GM23248 (cell line): ENCODE data around the gene RIC8A. TPM values are rescaled to one million over a fixed set of nuclear protein-coding genes. Genes with fewer than 3 reads are reported as not detected.

Experiments used
- DNase-seq: peaks from one replicate; pipeline ENCODE4 v3.0.0-alpha.2; 2015
- H2AFZ ChIP-seq: fragments of 200-600 bp; sonication (generic); 2 replicates; pipeline ENCODE4 v1.6.1; 2016; ENCODE audit warnings: antibody characterized with exemption
- H3F3A ChIP-seq: fragments of 200-600 bp; sonication (generic); 2 replicates; pipeline ENCODE4 v1.6.1; 2016; ENCODE audit warnings: mild to moderate bottlenecking, antibody characterized with exemption, mixed run types; ENCODE audit not compliant: insufficient read depth
- H3K27ac ChIP-seq: fragments of 200-600 bp; sonication (generic); 2 replicates; pipeline ENCODE4 v1.5.1; 2016; ENCODE audit warnings: mild to moderate bottlenecking
- H3K27me3 ChIP-seq: fragments of 200-600 bp; sonication (generic); replicated peaks from 2 replicates; pipeline ENCODE4 v1.6.1; 2016; ENCODE audit warnings: mild to moderate bottlenecking; ENCODE audit not compliant: insufficient read depth
- H3K36me3 ChIP-seq: fragments of 200-600 bp; sonication (generic); 2 replicates; pipeline ENCODE4 v1.6.1; 2016; ENCODE audit warnings: low read depth, mild to moderate bottlenecking
- H3K4me1 ChIP-seq: fragments of 200-600 bp; sonication (generic); 2 replicates; pipeline ENCODE4 v1.6.1; 2016; ENCODE audit warnings: mild to moderate bottlenecking; ENCODE audit not compliant: insufficient read depth
- H3K4me2 ChIP-seq: fragments of 200-600 bp; sonication (generic); one replicate; pipeline ENCODE4 v1.6.1; 2016; ENCODE audit warnings: mild to moderate bottlenecking; ENCODE audit not compliant: unreplicated experiment
- H3K4me3 ChIP-seq: fragments of 200-600 bp; sonication (generic); 2 replicates; pipeline ENCODE4 v1.5.1; 2016; ENCODE audit warnings: mild to moderate bottlenecking
- H3K79me2 ChIP-seq: fragments of 200-600 bp; sonication (generic); 2 replicates; pipeline ENCODE4 v1.6.1; 2016; ENCODE audit warnings: mild to moderate bottlenecking; ENCODE audit not compliant: insufficient read depth
- H3K9ac ChIP-seq: fragments of 200-600 bp; sonication (generic); 2 replicates; pipeline ENCODE4 v1.6.1; 2016; ENCODE audit warnings: mild to moderate bottlenecking
- H3K9me2 ChIP-seq: fragments of 200-600 bp; sonication (generic); 2 replicates; pipeline ENCODE4 v1.6.1; 2016; ENCODE audit warnings: mixed run types, mild to moderate bottlenecking, moderate library complexity; ENCODE audit not compliant: insufficient read depth
- H3K9me3 ChIP-seq: fragments of 200-600 bp; sonication (generic); one replicate; pipeline ENCODE4 v1.6.1; 2017; ENCODE audit warnings: low read depth
- H4K20me1 ChIP-seq: fragments of 200-600 bp; sonication (generic); 2 replicates; pipeline ENCODE4 v1.6.0; 2016; ENCODE audit not compliant: insufficient read depth
- EZH2 ChIP-seq: fragments of 200-600 bp; sonication (generic); IDR thresholded peaks from 2 replicates; pipeline ENCODE4 v1.6.1; 2018; ENCODE audit warnings: antibody characterized with exemption, mild to moderate bottlenecking; ENCODE audit not compliant: insufficient read depth, poor library complexity, severe bottlenecking
- EZH2phosphoT487 ChIP-seq: fragments of 200-600 bp; sonication (generic); IDR thresholded peaks from 2 replicates; pipeline ENCODE4 v1.6.1; 2018; ENCODE audit warnings: antibody characterized with exemption, moderate library complexity, mild to moderate bottlenecking, low read depth; ENCODE audit not compliant: insufficient read depth
- WGBS, 2 experiments: methylation state at CpG; one replicate each; pipeline ENCODE4 v1.1.6; 2015 to 2017; ENCODE audit warnings: low lambda C conversion rate in 2 of 2, low coverage in 1 of 2; ENCODE audit errors: missing lambda C conversion rate in 2 of 2; 5-methylcytosine and 5-hydroxymethylcytosine counted together
- in situ Hi-C: fragments of 300-500 bp; cut with MboI; formaldehyde crosslinking; loops from 2 replicates; pipeline ENCODE4 v1.15.0; 2020
- polyA plus RNA-seq: library from polyadenylated mRNA; unstranded; fragments of >200 nt; fragmentation: Nextera tagmentation; extraction: Ambion mirVana; gene quantifications from 2 replicates; pipeline ENCODE4 v1.2.1, GENCODE V29; 2016
- total RNA-seq: library from RNA; depleted of rRNA; stranded (reverse); fragments of >200 nt; shearing (Covaris generic); gene quantifications from 2 replicates; pipeline ENCODE4 v1.2.3, GENCODE V29; 2014

The RIC8A gene
- total and polyA plus RNA-seq, 2 experiments from 2014 or later: 132 to 220 TPM

DNA sequence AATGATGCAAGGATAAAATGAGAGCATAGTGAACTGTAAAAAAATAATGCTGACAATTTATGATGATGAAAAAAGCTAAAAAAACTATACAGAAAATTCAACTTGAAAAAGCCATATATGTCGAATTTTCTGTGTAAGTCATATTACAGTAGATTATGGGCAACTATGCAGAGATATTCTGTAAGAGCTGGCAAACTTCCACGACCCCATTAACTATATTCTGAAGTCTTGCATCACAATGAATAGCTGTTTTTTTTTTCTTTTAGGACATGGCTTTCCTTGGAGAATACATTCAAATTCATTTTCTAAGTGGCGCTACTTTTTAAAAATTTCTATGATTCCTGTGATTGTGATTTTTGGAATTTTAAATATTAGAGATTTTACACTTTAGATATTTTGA, 47.7 kb downstream of the RIC8A start:
- H2AFZ ChIP-seq: no peak overlapping the region
- no peak overlapping the region for H3K9ac ChIP-seq
- H3K4me3 ChIP-seq: no peak overlapping the region
- H3K9me3 ChIP-seq: no peaks in the 10 kb centered on the region
- H3K27me3 ChIP-seq: no peaks in the 10 kb centered on the region
- H4K20me1 ChIP-seq: no peaks in the 10 kb centered on the region
- H3K36me3 ChIP-seq: peaks cover 11% of the 10 kb centered on the region; the same call in 1 of the 2 replicates
- peaks cover 13% of the 10 kb centered on the region; the same call in 1 of the 2 replicates for H3F3A ChIP-seq
- no peaks in the 10 kb centered on the region for H3K9me2 ChIP-seq
- H3K79me2 ChIP-seq: no peaks in the 10 kb centered on the region
- DNase-seq: peak; percentile 28
- no peak overlapping the region for H3K4me2 ChIP-seq
- no peak overlapping the region for H3K27ac ChIP-seq
- no peaks in the 10 kb centered on the region for H3K4me1 ChIP-seq
- no peak for TF ChIP-seq EZH2phosphoT487
- TF ChIP-seq EZH2: no peak
- in situ Hi-C loops: no loop called here
- 55 to 61% methylated on average over 3 of the region's 3 CpGs for WGBS, 2 experiments

DNA sequence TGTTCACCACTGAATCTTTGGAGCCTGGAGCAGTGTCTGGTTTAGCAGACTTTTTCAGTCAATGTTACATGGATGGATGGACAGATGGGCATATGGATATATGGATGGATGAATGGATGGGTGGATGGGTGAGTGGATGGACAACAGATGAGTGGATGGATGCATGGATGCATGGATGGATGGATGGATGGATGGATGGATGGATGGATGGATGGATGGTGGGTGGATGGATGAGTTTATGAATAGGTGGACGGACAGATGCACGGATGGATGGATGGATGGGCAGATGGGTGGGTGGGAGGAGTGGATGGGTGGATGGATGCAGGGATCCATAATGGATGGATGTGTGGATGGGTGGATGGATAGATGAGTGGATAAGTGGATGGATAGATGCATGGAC, 48.3 kb downstream of the RIC8A start:
- Histone ChIP-seq H3K27ac (no peak overlapping the region), H3K4me1 (no peaks in the 10 kb centered on the region), H3K4me2 (no peak overlapping the region), H3K79me2 (no peaks in the 10 kb centered on the region), H3F3A (peaks cover 11% of the 10 kb centered on the region; the same call in 1 of the 2 replicates), H3K4me3 (no peak overlapping the region), H4K20me1 (no peaks in the 10 kb centered on the region), H3K9ac (no peak overlapping the region), H2AFZ (no peak overlapping the region), H3K36me3 (peaks cover 6% of the 10 kb centered on the region; the same call in 1 of the 2 replicates), H3K9me2 (no peaks in the 10 kb centered on the region), H3K27me3 (no peaks in the 10 kb centered on the region), H3K9me3 (no peaks in the 10 kb centered on the region)
- 96% methylated on average over 2 of the region's 2 CpGs for WGBS, 2 experiments
- in situ Hi-C loops: no loop called here
- TF ChIP-seq EZH2phosphoT487 (no peak), EZH2 (no peak)
- no peak for DNase-seq

DNA sequence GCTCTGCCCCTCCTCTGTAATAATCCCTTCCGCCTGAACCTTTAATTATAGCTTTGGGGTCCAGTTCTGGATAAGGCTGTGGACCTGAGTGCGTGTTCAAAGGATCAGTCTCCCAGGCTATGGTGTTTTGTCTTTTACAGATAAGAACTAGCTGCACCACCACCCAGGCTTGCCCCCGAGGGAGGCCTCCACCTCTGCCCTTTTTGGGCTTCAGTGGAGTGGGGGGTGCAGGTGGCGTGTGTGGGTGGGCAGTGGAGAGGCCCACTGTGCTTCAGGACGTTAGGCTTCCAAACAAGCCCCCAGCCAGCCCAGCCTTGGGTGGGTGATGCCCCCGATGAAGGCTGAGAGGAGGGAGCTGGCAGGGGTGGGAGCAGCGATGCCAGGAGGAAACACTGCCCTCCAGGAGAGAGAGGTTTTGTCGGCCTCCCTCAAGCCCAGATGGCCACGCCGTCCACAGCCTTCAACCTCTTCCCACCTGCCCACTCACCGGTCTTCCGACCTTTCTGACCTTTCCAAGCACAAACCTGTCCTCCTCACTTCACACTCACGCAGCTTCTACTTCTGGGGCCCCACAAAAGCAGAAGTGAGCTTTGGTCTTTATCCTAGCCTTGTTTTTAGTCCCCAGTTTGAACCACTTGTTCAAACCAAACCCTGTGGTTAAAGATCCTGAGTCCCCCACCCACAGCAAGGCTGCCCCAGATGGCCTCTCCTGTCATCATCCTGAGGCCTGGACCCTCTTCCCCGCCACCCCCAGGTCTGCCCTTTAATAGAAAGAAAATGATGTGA, 49.6 kb downstream of the RIC8A start:
- in situ Hi-C loops: no loop called here

GRCh38 chr11:257766-258493, 50.4 kb downstream of the RIC8A start:
- peak; percentile 16 for DNase-seq
- Histone ChIP-seq H3K4me1 (no peaks in the 10 kb centered on the region), H3K9me2 (no peaks in the 10 kb centered on the region), H3K4me2 (no peak overlapping the region), H4K20me1 (no peaks in the 10 kb centered on the region), H3K4me3 (no peak overlapping the region), H3K9me3 (no peaks in the 10 kb centered on the region), H3F3A (peaks cover 11% of the 10 kb centered on the region; the same call in 1 of the 2 replicates), H3K36me3 (no peaks in the 10 kb centered on the region), H2AFZ (no peak overlapping the region), H3K27me3 (no peaks in the 10 kb centered on the region), H3K79me2 (no peaks in the 10 kb centered on the region), H3K27ac (no peak overlapping the region), H3K9ac (no peak overlapping the region)
- WGBS, 2 experiments: 70% methylated on average over 14 to 15 of the region's 15 CpGs
- in situ Hi-C loops: no loop called here
- TF ChIP-seq EZH2: no peak
- TF ChIP-seq EZH2phosphoT487: no peak

More for the DNA sequence above, 49.6 kb downstream of the RIC8A start:
- no peaks in the 10 kb centered on the region for H4K20me1 ChIP-seq
- DNase-seq: no peak
- WGBS, 2 experiments: 62 to 72% methylated on average over 14 of the region's 14 CpGs
- H3K36me3 ChIP-seq: no peaks in the 10 kb centered on the region
- no peak overlapping the region for H3K27ac ChIP-seq
- no peaks in the 10 kb centered on the region for H3K79me2 ChIP-seq
- no peaks in the 10 kb centered on the region for H3K9me2 ChIP-seq
- TF ChIP-seq EZH2 (no peak), EZH2phosphoT487 (no peak)
- no peaks in the 10 kb centered on the region for H3K9me3 ChIP-seq
- H3K9ac ChIP-seq: no peak overlapping the region
- H3K4me3 ChIP-seq: no peak overlapping the region
- H2AFZ ChIP-seq: no peak overlapping the region
- H3K27me3 ChIP-seq: no peaks in the 10 kb centered on the region
- H3F3A ChIP-seq: peaks cover 11% of the 10 kb centered on the region; the same call in 1 of the 2 replicates
- no peaks in the 10 kb centered on the region for H3K4me1 ChIP-seq
- H3K4me2 ChIP-seq: no peak overlapping the region
